GM10266 (cell line): ENCODE measurements around the gene S100A13.
A peak's percentile ranks its signal among the peaks of the same experiment; 100 is the strongest.
"Not testable (repeated sequence)": the region's sequence is repeated elsewhere in the genome, so short reads cannot be mapped to it uniquely, and the experiment has no call there.

Experiments used
- DNase-seq: peaks from one replicate; pipeline ENCODE4 v3.0.0; 2012; ENCODE audit errors: extremely low spot score
- CTCF ChIP-seq: IDR thresholded peaks from 2 replicates; pipeline ENCODE4 v1.5.1; 2012; ENCODE audit warnings: mild to moderate bottlenecking, low read depth; ENCODE audit not compliant: control insufficient read depth, insufficient read depth; ENCODE audit errors: missing control alignments

The S100A13 gene

GRCh38 chr1:153626904-153627714 is at the start of gene S100A13:
S100A13 (minus strand) TSS chr1:153627505; CDS start chr1:153626472, 1,033 bp downstream.
- DNase-seq = peak; percentile 63
- TF ChIP-seq CTCF = peak; percentile 67

- no peak for TF ChIP-seq CTCF
- no peak for DNase-seq
Observed at GRCh38 chr1:153673511-153673910, 46.2 kb upstream of the S100A13 start.

GRCh38 chr1:153671628-153672353 is 44.5 kb upstream of the S100A13 start:
- DNase-seq = not testable (repeated sequence)

- DNase-seq = peak; percentile 97
- TF ChIP-seq CTCF = peak; percentile 40
Observed at GRCh38 chr1:153670859-153671627, 43.7 kb upstream of the S100A13 start, which contains the start of gene ILF2. ILF2 (minus strand) TSS chr1:153670993; CDS start chr1:153670922, 71 bp downstream.

GRCh38 chr1:153670257-153670858 is 43.1 kb upstream of the S100A13 start:
- DNase-seq = no peak
- no peak for TF ChIP-seq CTCF

GRCh38 chr1:153669606-153670005 is 42.3 kb upstream of the S100A13 start:
- no peak for TF ChIP-seq CTCF
- DNase-seq = no peak

GRCh38 chr1:153668672-153669071 is 41.4 kb upstream of the S100A13 start:
- DNase-seq = not testable (repeated sequence)
